ENCODE measurements around the gene DERL3.

The DERL3 gene

GRCh38 chr22:23836281-23836680 is 2.5 kb downstream of the DERL3 start:
- peaks cover 6% of the 10 kb centered on the region; the same call in 1 of the 2 replicates for H3K27me3 ChIP-seq (ENCODE audit: control insufficient read depth, insufficient read depth, low read length)
- peaks cover 12% of the 10 kb centered on the region for H3K4me1 ChIP-seq (ENCODE audit: control insufficient read depth, insufficient read depth, low read length)
- H3K9me3 ChIP-seq (ENCODE audit: control insufficient read depth, insufficient read depth, low read depth, low read length) = no peaks in the 10 kb centered on the region
- H3K9ac ChIP-seq (ENCODE audit: low read length) = no peak overlapping the region
- no peak overlapping the region for H3K4me3 ChIP-seq (ENCODE audit: low read depth, low read length)
- peaks cover 49% of the 10 kb centered on the region for H3K36me3 ChIP-seq (ENCODE audit: control insufficient read depth, insufficient read depth, low read length)
- no peak overlapping the region for H3K27ac ChIP-seq (ENCODE audit: low read depth, low read length)

GRCh38 chr22:23835484-23836144 is 3.2 kb downstream of the DERL3 start:
- 0 out of 2 replicates have a peak, but pooled peaks cover 3% of the 10 kb centered on the region for H3K27me3 ChIP-seq (ENCODE audit: control insufficient read depth, insufficient read depth, low read length)
- no peak overlapping the region for H3K9ac ChIP-seq (ENCODE audit: low read length)
- H3K36me3 ChIP-seq (ENCODE audit: control insufficient read depth, insufficient read depth, low read length) = peaks cover 55% of the 10 kb centered on the region
- no peaks in the 10 kb centered on the region for H3K9me3 ChIP-seq (ENCODE audit: control insufficient read depth, insufficient read depth, low read depth, low read length)
- peaks cover 12% of the 10 kb centered on the region for H3K4me1 ChIP-seq (ENCODE audit: control insufficient read depth, insufficient read depth, low read length)
- H3K4me3 ChIP-seq (ENCODE audit: low read depth, low read length) = no peak overlapping the region
- H3K27ac ChIP-seq (ENCODE audit: low read depth, low read length) = no peak overlapping the region

- H3K9me3 ChIP-seq (ENCODE audit: control insufficient read depth, insufficient read depth, low read depth, low read length) = no peaks in the 10 kb centered on the region
- no peaks in the 10 kb centered on the region for H3K27me3 ChIP-seq (ENCODE audit: control insufficient read depth, insufficient read depth, low read length)
- H3K4me3 ChIP-seq (ENCODE audit: low read depth, low read length) = no peak overlapping the region
- no peak overlapping the region for H3K9ac ChIP-seq (ENCODE audit: low read length)
- no peak overlapping the region for H3K27ac ChIP-seq (ENCODE audit: low read depth, low read length)
- peaks cover 12% of the 10 kb centered on the region for H3K4me1 ChIP-seq (ENCODE audit: control insufficient read depth, insufficient read depth, low read length)
- H3K36me3 ChIP-seq (ENCODE audit: control insufficient read depth, insufficient read depth, low read length) = peaks cover 60% of the 10 kb centered on the region
Observed at GRCh38 chr22:23834793-23835483, 3.9 kb downstream of the DERL3 start.

GRCh38 chr22:23834406-23834792 is 4.4 kb downstream of the DERL3 start:
- Histone ChIP-seq H3K9me3 (ENCODE audit: control insufficient read depth, insufficient read depth, low read depth, low read length) (no peaks in the 10 kb centered on the region), H3K9ac (ENCODE audit: low read length) (no peak overlapping the region), H3K27ac (ENCODE audit: low read depth, low read length) (no peak overlapping the region), H3K36me3 (ENCODE audit: control insufficient read depth, insufficient read depth, low read length) (peaks cover 65% of the 10 kb centered on the region), H3K4me1 (ENCODE audit: control insufficient read depth, insufficient read depth, low read length) (peaks cover 12% of the 10 kb centered on the region), H3K27me3 (ENCODE audit: control insufficient read depth, insufficient read depth, low read length) (no peaks in the 10 kb centered on the region), H3K4me3 (ENCODE audit: low read depth, low read length) (no peak overlapping the region)

- H3K27ac ChIP-seq (ENCODE audit: low read depth, low read length) = no peak overlapping the region
- no peak overlapping the region for H3K9ac ChIP-seq (ENCODE audit: low read length)
- no peaks in the 10 kb centered on the region for H3K27me3 ChIP-seq (ENCODE audit: control insufficient read depth, insufficient read depth, low read length)
- peaks cover 69% of the 10 kb centered on the region for H3K36me3 ChIP-seq (ENCODE audit: control insufficient read depth, insufficient read depth, low read length)
- peaks cover 12% of the 10 kb centered on the region for H3K4me1 ChIP-seq (ENCODE audit: control insufficient read depth, insufficient read depth, low read length)
- no peak overlapping the region for H3K4me3 ChIP-seq (ENCODE audit: low read depth, low read length)
- H3K9me3 ChIP-seq (ENCODE audit: control insufficient read depth, insufficient read depth, low read depth, low read length) = no peaks in the 10 kb centered on the region
Observed at GRCh38 chr22:23833911-23834317, 4.9 kb downstream of the DERL3 start.

DNA sequence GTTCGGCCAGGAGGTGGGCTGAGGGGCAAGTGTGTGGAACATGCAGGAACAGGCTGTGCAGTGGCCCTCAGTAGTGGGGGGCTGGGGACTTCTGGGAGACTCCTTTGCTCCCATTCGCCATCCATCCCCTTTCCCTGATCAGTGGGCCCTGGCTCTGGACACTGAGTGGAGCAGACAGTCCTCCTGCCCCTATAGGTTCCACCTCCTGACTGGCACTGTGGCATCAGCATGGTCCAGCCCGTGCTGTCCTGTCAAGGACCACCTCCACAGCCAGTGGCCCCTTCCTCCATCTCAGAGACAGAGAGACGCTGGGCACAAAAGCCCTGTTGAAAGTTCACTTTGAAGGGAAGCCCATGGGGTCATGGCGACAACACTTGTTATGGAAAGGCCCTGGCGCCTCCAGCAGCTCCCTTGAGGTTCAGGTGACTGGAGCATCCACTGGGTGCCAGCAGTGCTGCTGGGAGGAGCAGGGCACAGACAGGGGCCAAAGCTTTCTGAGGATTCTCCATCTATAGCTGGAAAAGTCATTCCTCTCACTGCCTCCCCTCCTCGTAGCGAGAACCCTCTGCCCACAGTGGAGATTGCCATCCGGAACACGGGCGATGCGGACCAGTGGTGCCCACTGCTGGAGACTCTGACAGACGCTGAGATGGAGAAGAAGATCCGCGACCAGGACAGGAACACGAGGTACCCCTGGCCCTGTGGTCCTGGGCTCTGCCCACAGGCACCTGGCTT is 5.6 kb downstream of the DERL3 start:
- Histone ChIP-seq H3K4me3 (ENCODE audit: low read depth, low read length) (no peak overlapping the region), H3K9ac (ENCODE audit: low read length) (no peak overlapping the region), H3K4me1 (ENCODE audit: control insufficient read depth, insufficient read depth, low read length) (peaks cover 10% of the 10 kb centered on the region), H3K27ac (ENCODE audit: low read depth, low read length) (no peak overlapping the region), H3K9me3 (ENCODE audit: control insufficient read depth, insufficient read depth, low read depth, low read length) (no peaks in the 10 kb centered on the region), H3K27me3 (ENCODE audit: control insufficient read depth, insufficient read depth, low read length) (no peaks in the 10 kb centered on the region), H3K36me3 (ENCODE audit: control insufficient read depth, insufficient read depth, low read length) (peaks cover 75% of the 10 kb centered on the region)

- Histone ChIP-seq H3K9ac (ENCODE audit: low read length) (no peak overlapping the region), H3K27ac (ENCODE audit: low read depth, low read length) (no peak overlapping the region)
Observed at GRCh38 chr22:23832226-23833016, 6.4 kb downstream of the DERL3 start.

DNA sequence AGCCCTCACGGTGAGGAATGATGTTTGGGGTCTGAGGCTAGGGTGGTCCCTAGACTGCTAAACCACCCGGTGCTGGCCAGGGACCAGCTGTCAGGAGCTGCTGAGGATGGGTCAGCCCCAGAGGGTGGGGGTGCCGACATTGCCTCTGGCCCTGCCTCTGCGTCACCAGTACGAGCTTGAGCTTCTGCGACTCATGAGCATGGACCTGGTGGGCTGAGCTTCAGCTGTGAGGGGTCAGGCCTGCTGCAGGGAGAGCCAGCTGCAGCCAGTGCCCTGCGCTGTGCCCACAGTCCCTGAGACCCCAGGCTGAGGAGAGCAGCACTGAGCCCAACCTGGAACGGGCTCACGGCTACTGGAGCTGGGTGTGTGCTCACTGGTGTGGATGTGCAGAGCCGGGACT is 7.0 kb downstream of the DERL3 start:
- peaks cover 87% of the 10 kb centered on the region for H3K36me3 ChIP-seq (ENCODE audit: control insufficient read depth, insufficient read depth, low read length)
- no peak overlapping the region for H3K9ac ChIP-seq (ENCODE audit: low read length)
- no peak overlapping the region for H3K27ac ChIP-seq (ENCODE audit: low read depth, low read length)
- no peaks in the 10 kb centered on the region for H3K9me3 ChIP-seq (ENCODE audit: control insufficient read depth, insufficient read depth, low read depth, low read length)
- H3K4me1 ChIP-seq (ENCODE audit: control insufficient read depth, insufficient read depth, low read length) = peaks cover 5% of the 10 kb centered on the region; the same call in 1 of the 2 replicates
- no peaks in the 10 kb centered on the region for H3K27me3 ChIP-seq (ENCODE audit: control insufficient read depth, insufficient read depth, low read length)
- H3K4me3 ChIP-seq (ENCODE audit: low read depth, low read length) = no peak overlapping the region

More at GRCh38 chr22:23832226-23833016, 6.4 kb downstream of the DERL3 start:
- Histone ChIP-seq H3K27me3 (ENCODE audit: control insufficient read depth, insufficient read depth, low read length) (no peaks in the 10 kb centered on the region), H3K36me3 (ENCODE audit: control insufficient read depth, insufficient read depth, low read length) (peaks cover 80% of the 10 kb centered on the region), H3K4me1 (ENCODE audit: control insufficient read depth, insufficient read depth, low read length) (peaks cover 3% of the 10 kb centered on the region; the same call in 1 of the 2 replicates), H3K9me3 (ENCODE audit: control insufficient read depth, insufficient read depth, low read depth, low read length) (no peaks in the 10 kb centered on the region), H3K4me3 (ENCODE audit: low read depth, low read length) (no peak overlapping the region)

DNA sequence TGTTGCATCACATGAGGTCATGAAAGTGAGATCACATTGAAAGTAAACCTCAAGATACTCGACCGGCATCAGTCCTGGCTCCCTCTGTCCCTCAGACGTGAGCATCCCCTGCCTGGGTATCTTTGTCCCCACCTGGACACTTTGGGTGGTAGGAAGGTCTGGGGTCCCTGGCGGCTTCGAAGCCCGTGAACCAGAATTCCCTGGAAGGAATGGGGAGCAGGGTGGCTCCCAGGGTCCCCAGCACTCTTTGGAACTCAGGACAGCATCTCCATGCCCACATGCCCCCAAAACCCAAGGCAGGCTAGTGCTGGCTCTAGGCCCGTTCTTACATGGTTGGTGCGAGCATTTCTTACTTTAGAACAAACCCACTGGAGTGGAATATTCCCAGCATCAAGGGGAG is 7.5 kb downstream of the DERL3 start:
- peaks cover 90% of the 10 kb centered on the region for H3K36me3 ChIP-seq (ENCODE audit: control insufficient read depth, insufficient read depth, low read length)
- H3K27me3 ChIP-seq (ENCODE audit: control insufficient read depth, insufficient read depth, low read length) = no peaks in the 10 kb centered on the region
- H3K4me3 ChIP-seq (ENCODE audit: low read depth, low read length) = no peak overlapping the region
- H3K27ac ChIP-seq (ENCODE audit: low read depth, low read length) = no peak overlapping the region
- H3K9me3 ChIP-seq (ENCODE audit: control insufficient read depth, insufficient read depth, low read depth, low read length) = no peaks in the 10 kb centered on the region
- no peak overlapping the region for H3K9ac ChIP-seq (ENCODE audit: low read length)
- H3K4me1 ChIP-seq (ENCODE audit: control insufficient read depth, insufficient read depth, low read length) = peaks cover 9% of the 10 kb centered on the region; the same call in 1 of the 2 replicates

- no peaks in the 10 kb centered on the region for H3K9me3 ChIP-seq (ENCODE audit: control insufficient read depth, insufficient read depth, low read depth, low read length)
- H3K27me3 ChIP-seq (ENCODE audit: control insufficient read depth, insufficient read depth, low read length) = no peaks in the 10 kb centered on the region
- no peak overlapping the region for H3K9ac ChIP-seq (ENCODE audit: low read length)
- no peak overlapping the region for H3K4me3 ChIP-seq (ENCODE audit: low read depth, low read length)
- peaks cover 9% of the 10 kb centered on the region; the same call in 1 of the 2 replicates for H3K4me1 ChIP-seq (ENCODE audit: control insufficient read depth, insufficient read depth, low read length)
- H3K27ac ChIP-seq (ENCODE audit: low read depth, low read length) = no peak overlapping the region
- peaks cover 90% of the 10 kb centered on the region for H3K36me3 ChIP-seq (ENCODE audit: control insufficient read depth, insufficient read depth, low read length)
Observed at GRCh38 chr22:23829845-23830372, 8.9 kb downstream of the DERL3 start.
